ENCODE measurements around the gene NECAB2. TPM values are rescaled to one million over a fixed set of nuclear protein-coding genes. Genes with fewer than 3 reads are reported as not detected.

The NECAB2 gene
- total RNA-seq, 6 donors from 2014 or later, result 0.40 to 1.2 (median 0.44) TPM; not detected in 3

- ATAC-seq (ENCODE audit: low FRiP score in 2 of 2), result no peak
- peak in 1 of 2 donors; percentile 71 for DNase-seq
Measured at GRCh38 chr16:84016477-84016876, 48.4 kb downstream of the NECAB2 start.

GRCh38 chr16:84018710-84019109 lies 50.7 kb downstream of the NECAB2 start:
- H3K9me3 ChIP-seq, result peaks cover 0 to 15% (median 7%) of the 10 kb centered on the region in 4 donors
- 88 to 91% methylated on average over 4 of the region's 4 CpGs for WGBS, 2 donors
- H3K27ac ChIP-seq, result no peak overlapping the region
- H3K4me3 ChIP-seq, result no peak overlapping the region
- H3K27me3 ChIP-seq, result no peaks in the 10 kb centered on the region
- peaks cover 0 to 7% (median 2%) of the 10 kb centered on the region in 4 donors for H3K4me1 ChIP-seq
- H3K36me3 ChIP-seq, result no peaks in the 10 kb centered on the region
- no peak for ATAC-seq (ENCODE audit: low FRiP score in 2 of 2)
- no peak for DNase-seq
- TF ChIP-seq POLR2AphosphoS5 (IDR thresholded peaks at IDR 0.05) (no peak), POLR2A (IDR thresholded peaks at IDR 0.05) (no peak), CTCF (IDR thresholded peaks at IDR 0.05) (no peak), EP300 (IDR thresholded peaks at IDR 0.05) (no peak)

More at GRCh38 chr16:84016477-84016876, 48.4 kb downstream of the NECAB2 start:
- peaks cover 0 to 12% (median 2%) of the 10 kb centered on the region in 4 donors for H3K9me3 ChIP-seq
- WGBS, 2 donors, result 90 to 92% methylated on average over 9 to 11 of the region's 12 CpGs
- no peaks in the 10 kb centered on the region for H3K27me3 ChIP-seq
- H3K4me1 ChIP-seq, result peaks cover 0 to 8% (median 2%) of the 10 kb centered on the region in 4 donors
- no peaks in the 10 kb centered on the region for H3K36me3 ChIP-seq
- TF ChIP-seq POLR2A (IDR thresholded peaks at IDR 0.05) (no peak), EP300 (IDR thresholded peaks at IDR 0.05) (no peak), POLR2AphosphoS5 (IDR thresholded peaks at IDR 0.05) (no peak), CTCF (IDR thresholded peaks at IDR 0.05) (no peak)
- no peak overlapping the region for H3K4me3 ChIP-seq
- no peak overlapping the region for H3K27ac ChIP-seq

GRCh38 chr16:84020353-84020752 lies 52.3 kb downstream of the NECAB2 start:
- H3K4me1 ChIP-seq, result no peaks in the 10 kb centered on the region
- H3K27me3 ChIP-seq, result no peaks in the 10 kb centered on the region
- H3K9me3 ChIP-seq, result peaks cover 0 to 15% (median 7%) of the 10 kb centered on the region in 4 donors
- no peak overlapping the region for H3K4me3 ChIP-seq
- no peaks in the 10 kb centered on the region for H3K36me3 ChIP-seq
- no peak for TF ChIP-seq POLR2A (IDR thresholded peaks at IDR 0.05)
- TF ChIP-seq CTCF (IDR thresholded peaks at IDR 0.05), result no peak
- no peak for TF ChIP-seq POLR2AphosphoS5 (IDR thresholded peaks at IDR 0.05)
- TF ChIP-seq EP300 (IDR thresholded peaks at IDR 0.05), result no peak
- ATAC-seq (ENCODE audit: low FRiP score in 2 of 2), result no peak
- no peak for DNase-seq
- H3K27ac ChIP-seq, result no peak overlapping the region
- 83 to 89% methylated on average over 5 to 9 of the region's 9 CpGs for WGBS, 2 donors

GRCh38 chr16:84021488-84021887 lies 53.4 kb downstream of the NECAB2 start:
- DNase-seq, result no peak
- Histone ChIP-seq H3K4me3 (no peak overlapping the region), H3K4me1 (no peaks in the 10 kb centered on the region), H3K36me3 (no peaks in the 10 kb centered on the region), H3K9me3 (peaks cover 0 to 15% (median 7%) of the 10 kb centered on the region in 4 donors), H3K27ac (no peak overlapping the region), H3K27me3 (no peaks in the 10 kb centered on the region)
- ATAC-seq (ENCODE audit: low FRiP score in 2 of 2), result no peak
- 93 to 94% methylated on average over 5 of the region's 5 CpGs for WGBS, 2 donors
- TF ChIP-seq CTCF (IDR thresholded peaks at IDR 0.05), result no peak
- no peak for TF ChIP-seq POLR2AphosphoS5 (IDR thresholded peaks at IDR 0.05)
- TF ChIP-seq EP300 (IDR thresholded peaks at IDR 0.05), result no peak
- TF ChIP-seq POLR2A (IDR thresholded peaks at IDR 0.05), result no peak

GRCh38 chr16:84022644-84023043 lies 54.6 kb downstream of the NECAB2 start:
- Histone ChIP-seq H3K4me3 (no peak overlapping the region), H3K36me3 (no peaks in the 10 kb centered on the region), H3K9me3 (peaks cover 0 to 15% (median 7%) of the 10 kb centered on the region in 4 donors), H3K27me3 (no peaks in the 10 kb centered on the region), H3K4me1 (no peaks in the 10 kb centered on the region), H3K27ac (no peak overlapping the region)
- TF ChIP-seq POLR2AphosphoS5 (IDR thresholded peaks at IDR 0.05) (no peak), CTCF (IDR thresholded peaks at IDR 0.05) (no peak), EP300 (IDR thresholded peaks at IDR 0.05) (no peak), POLR2A (IDR thresholded peaks at IDR 0.05) (no peak)
- no peak for DNase-seq
- WGBS, 2 donors, result 65 to 79% methylated on average over 11 of the region's 11 CpGs
- no peak for ATAC-seq (ENCODE audit: low FRiP score in 2 of 2)
